GM23338 (cell line): ENCODE data around the gene CNTN5. TPM values are rescaled to one million over a fixed set of nuclear protein-coding genes. Genes with fewer than 3 reads are reported as not detected.

Experiments used
- ATAC-seq: fragments of 200-7000 bp; cut with Tn5 transposase; 3 replicates; pipeline ENCODE4 v1.9.1; 2020
- DNase-seq: peaks from one replicate; pipeline ENCODE4 v3.0.0-alpha.2; 2015; ENCODE audit warnings: low spot score
- H2AFZ ChIP-seq: fragments of 200-600 bp; sonication (generic); 2 replicates; pipeline ENCODE4 v1.8.0; 2016; ENCODE audit warnings: antibody characterized with exemption, mild to moderate bottlenecking, moderate library complexity
- H3F3A ChIP-seq: fragments of 200-600 bp; sonication (generic); replicated peaks from 2 replicates; pipeline ENCODE4 v1.8.0; 2017; ENCODE audit warnings: antibody characterized with exemption, mixed run types, low read depth
- H3K27ac ChIP-seq: fragments of 200-600 bp; sonication (generic); 2 replicates; pipeline ENCODE4 v1.6.1; 2016; ENCODE audit warnings: low read depth
- H3K27me3 ChIP-seq: fragments of 200-600 bp; sonication (generic); 2 replicates; pipeline ENCODE4 v1.8.0; 2016; ENCODE audit warnings: mild to moderate bottlenecking, mixed run types, moderate library complexity; ENCODE audit not compliant: insufficient read depth
- H3K36me3 ChIP-seq: fragments of 200-600 bp; sonication (generic); 2 replicates; pipeline ENCODE4 v1.8.0; 2016; ENCODE audit warnings: mild to moderate bottlenecking; ENCODE audit not compliant: insufficient read depth
- H3K4me1 ChIP-seq: fragments of 200-600 bp; sonication (generic); 2 replicates; pipeline ENCODE4 v1.8.0; 2016; ENCODE audit warnings: mild to moderate bottlenecking, moderate library complexity; ENCODE audit not compliant: insufficient read depth
- H3K4me2 ChIP-seq: fragments of 200-600 bp; sonication (generic); 2 replicates; pipeline ENCODE4 v1.7.1; 2017; ENCODE audit warnings: mixed run types
- H3K4me3 ChIP-seq: fragments of 200-600 bp; sonication (generic); 2 replicates; pipeline ENCODE4 v1.6.1; 2016; ENCODE audit warnings: mixed run types
- H3K79me2 ChIP-seq: fragments of 200-600 bp; sonication (generic); replicated peaks from 2 replicates; pipeline ENCODE4 v1.8.0; 2017; ENCODE audit warnings: mild to moderate bottlenecking; ENCODE audit not compliant: insufficient read depth
- H3K9me2 ChIP-seq: fragments of 200-600 bp; sonication (generic); 2 replicates; pipeline ENCODE4 v1.8.0; 2017; ENCODE audit not compliant: insufficient read depth
- H4K20me1 ChIP-seq: fragments of 200-600 bp; sonication (generic); replicated peaks from 2 replicates; pipeline ENCODE4 v1.8.0; 2017; ENCODE audit warnings: mild to moderate bottlenecking; ENCODE audit not compliant: insufficient read depth
- H3K27ac Mint-ChIP-seq: 2 replicates; pipeline ENCODE4 v1.8.0; 2020; ENCODE audit warnings: inconsistent platforms, mild to moderate bottlenecking, moderate library complexity, mixed read lengths
- H3K27me3 Mint-ChIP-seq: 3 replicates; pipeline ENCODE4 v1.8.0; 2022; ENCODE audit warnings: low read depth, mild to moderate bottlenecking, moderate library complexity, mixed read lengths, inconsistent platforms; ENCODE audit not compliant: insufficient read depth, poor library complexity
- H3K36me3 Mint-ChIP-seq: 3 replicates; pipeline ENCODE4 v1.8.0; 2021; ENCODE audit warnings: low read depth, mild to moderate bottlenecking, inconsistent platforms, moderate library complexity, mixed read lengths
- H3K4me1 Mint-ChIP-seq: 3 replicates; pipeline ENCODE4 v1.8.0; 2020; ENCODE audit warnings: mild to moderate bottlenecking, inconsistent platforms, mixed read lengths
- H3K4me3 Mint-ChIP-seq: 3 replicates; pipeline ENCODE4 v1.8.0; 2021; ENCODE audit warnings: moderate library complexity, mild to moderate bottlenecking, inconsistent platforms, mixed read lengths
- H3K9me3 Mint-ChIP-seq: 3 replicates; pipeline ENCODE4 v1.8.0; 2020; ENCODE audit warnings: moderate library complexity, mild to moderate bottlenecking, inconsistent platforms, mixed read lengths
- CREB1 ChIP-seq: fragments of 250-450 bp; sonication (Bioruptor Pico); IDR thresholded peaks from 2 replicates; pipeline ENCODE4 v1.5.0; 2020; ENCODE audit warnings: low read depth, mild to moderate bottlenecking, moderate library complexity
- EZH2phosphoT487 ChIP-seq: fragments of 200-600 bp; sonication (generic); IDR thresholded peaks from one replicate; pipeline ENCODE4 v1.8.1; 2018; ENCODE audit warnings: antibody characterized with exemption; ENCODE audit not compliant: unreplicated experiment
- NANOG ChIP-seq: IDR thresholded peaks from 2 replicates; pipeline ENCODE4 v1.6.1; 2016; ENCODE audit warnings: antibody characterized with exemption, borderline replicate concordance
- POLR2AphosphoS5 ChIP-seq: IDR thresholded peaks from 2 replicates; pipeline ENCODE4 v1.6.1; 2016; ENCODE audit warnings: antibody characterized with exemption, low read depth
- REST ChIP-seq: IDR thresholded peaks from one replicate; pipeline ENCODE4 v1.6.1; 2018; ENCODE audit warnings: antibody characterized with exemption; ENCODE audit not compliant: unreplicated experiment
- STAT1 ChIP-seq: IDR thresholded peaks from one replicate; pipeline ENCODE4 v1.6.1; 2016; ENCODE audit warnings: antibody characterized with exemption; ENCODE audit not compliant: unreplicated experiment
- ZNF331 ChIP-seq: fragments of 250-450 bp; sonication (Bioruptor Pico); IDR thresholded peaks from 2 replicates; pipeline ENCODE4 v1.5.0; 2020; ENCODE audit warnings: low read depth, mild to moderate bottlenecking, moderate library complexity
- polyA plus RNA-seq: library from polyadenylated mRNA; unstranded; fragments of >200 nt; fragmentation: Nextera tagmentation; extraction: Ambion mirVana; gene quantifications from 2 replicates; pipeline ENCODE4 v1.2.1, GENCODE V29; 2016
- total RNA-seq: library from RNA; depleted of rRNA; stranded (reverse); fragments of >200 nt; shearing (Covaris generic); gene quantifications from 2 replicates; pipeline ENCODE4 v1.2.3, GENCODE V29; 2014
- TF ChIP-seq, protein P1 (sequence below), 2 experiments: fragments of 200-600 bp in 1 of 2; sonication (generic) in 1 of 2; conservative IDR thresholded peaks; 2 replicates each; pipeline versions ENCODE4 v1.5.1 to v1.6.1; 2016 to 2017; ENCODE audit warnings: antibody characterized with exemption in 2 of 2, low read depth in 2 of 2, mild to moderate bottlenecking in 2 of 2, moderate library complexity in 1 of 2

Gene CNTN5
- total and polyA plus RNA-seq, 2 experiments from 2014 or later = not detected

- Histone ChIP-seq H3K4me2 (no peak overlapping the region), H3K9me2 (no peaks in the 10 kb centered on the region), H3K4me1 (no peaks in the 10 kb centered on the region), H4K20me1 (no peaks in the 10 kb centered on the region), H2AFZ (no peak overlapping the region), H3K27me3 (no peaks in the 10 kb centered on the region), H3K36me3 (no peaks in the 10 kb centered on the region), H3F3A (no peaks in the 10 kb centered on the region), H3K4me3 (no peak overlapping the region), H3K79me2 (no peaks in the 10 kb centered on the region), H3K27ac (no peak overlapping the region)
- Mint-ChIP-seq H3K36me3 (no peaks in the 10 kb centered on the region), H3K4me3 (no peak overlapping the region), H3K9me3 (no peaks in the 10 kb centered on the region; the same call in 2 of the 3 replicates), H3K27ac (no peak overlapping the region), H3K4me1 (no peaks in the 10 kb centered on the region), H3K27me3 (peaks cover under 1% of the 10 kb centered on the region)
- TF ChIP-seq NANOG = no peak
- TF ChIP-seq REST = no peak
- no peak for TF ChIP-seq CREB1 (CRISPR knock-in tag)
- TF ChIP-seq POLR2AphosphoS5 = no peak
- TF ChIP-seq ZNF331 (CRISPR knock-in tag) = no peak
- TF ChIP-seq, protein P1, sequence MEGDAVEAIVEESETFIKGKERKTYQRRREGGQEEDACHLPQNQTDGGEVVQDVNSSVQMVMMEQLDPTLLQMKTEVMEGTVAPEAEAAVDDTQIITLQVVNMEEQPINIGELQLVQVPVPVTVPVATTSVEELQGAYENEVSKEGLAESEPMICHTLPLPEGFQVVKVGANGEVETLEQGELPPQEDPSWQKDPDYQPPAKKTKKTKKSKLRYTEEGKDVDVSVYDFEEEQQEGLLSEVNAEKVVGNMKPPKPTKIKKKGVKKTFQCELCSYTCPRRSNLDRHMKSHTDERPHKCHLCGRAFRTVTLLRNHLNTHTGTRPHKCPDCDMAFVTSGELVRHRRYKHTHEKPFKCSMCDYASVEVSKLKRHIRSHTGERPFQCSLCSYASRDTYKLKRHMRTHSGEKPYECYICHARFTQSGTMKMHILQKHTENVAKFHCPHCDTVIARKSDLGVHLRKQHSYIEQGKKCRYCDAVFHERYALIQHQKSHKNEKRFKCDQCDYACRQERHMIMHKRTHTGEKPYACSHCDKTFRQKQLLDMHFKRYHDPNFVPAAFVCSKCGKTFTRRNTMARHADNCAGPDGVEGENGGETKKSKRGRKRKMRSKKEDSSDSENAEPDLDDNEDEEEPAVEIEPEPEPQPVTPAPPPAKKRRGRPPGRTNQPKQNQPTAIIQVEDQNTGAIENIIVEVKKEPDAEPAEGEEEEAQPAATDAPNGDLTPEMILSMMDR (conservative IDR thresholded peaks at IDR 0.05; ENCODE audit: low read depth in 2 of 2) = no peak
- DNase-seq (no peak), ATAC-seq (no peak)
Measured at GRCh38 chr11:99240192-99241030, 219.7 kb downstream of the CNTN5 start.

DNA sequence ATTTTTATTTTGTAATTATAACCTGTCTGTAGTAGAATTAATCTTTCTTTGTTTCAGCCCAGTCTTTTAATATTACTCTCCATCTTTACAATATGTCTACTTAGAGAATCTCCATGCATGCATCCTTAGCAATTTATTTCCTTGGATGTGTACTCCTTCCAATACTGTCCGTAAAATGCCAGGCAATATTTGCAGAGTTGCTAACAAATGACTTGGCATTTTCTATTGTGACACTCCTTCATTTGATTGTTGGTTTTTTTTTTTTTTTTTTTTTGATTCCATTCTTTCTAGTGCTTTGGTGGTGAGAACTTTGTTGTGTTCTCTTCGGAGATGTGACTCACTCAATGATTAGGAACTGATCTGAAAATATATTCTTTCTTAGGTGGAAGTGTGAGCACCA lies 220.3 kb downstream of the CNTN5 start:
- H3K4me1 ChIP-seq = no peaks in the 10 kb centered on the region
- no peaks in the 10 kb centered on the region for H4K20me1 ChIP-seq
- DNase-seq (no peak), ATAC-seq (no peak)
- H3K27ac ChIP-seq = no peak overlapping the region
- Mint-ChIP-seq H3K4me3 (no peak overlapping the region), H3K27ac (no peak overlapping the region; the same call in 1 of the 2 replicates), H3K4me1 (no peaks in the 10 kb centered on the region), H3K27me3 (peaks cover 1% of the 10 kb centered on the region), H3K9me3 (no peaks in the 10 kb centered on the region; the same call in 2 of the 3 replicates), H3K36me3 (no peaks in the 10 kb centered on the region)
- H3K79me2 ChIP-seq = no peaks in the 10 kb centered on the region
- no peak overlapping the region for H3K4me2 ChIP-seq
- H3K4me3 ChIP-seq = no peak overlapping the region
- no peaks in the 10 kb centered on the region for H3K36me3 ChIP-seq
- no peak overlapping the region for H2AFZ ChIP-seq
- no peaks in the 10 kb centered on the region for H3K9me2 ChIP-seq
- H3K27me3 ChIP-seq = no peaks in the 10 kb centered on the region
- no peaks in the 10 kb centered on the region for H3F3A ChIP-seq
- no peak for TF ChIP-seq EZH2phosphoT487
- TF ChIP-seq ZNF331 (CRISPR knock-in tag) = no peak
- no peak for TF ChIP-seq REST
- no peak for TF ChIP-seq NANOG
- TF ChIP-seq STAT1 = no peak
